Keratinocyte (primary cell): ENCODE measurements around the gene CMIP. TPM values are rescaled to one million over a fixed set of nuclear protein-coding genes. Genes with fewer than 3 reads are reported as not detected.

Experiments used
- DNase-seq: peaks from one replicate; pipeline ENCODE4 v3.0.0-alpha.2; 2011; ENCODE audit warnings: low read depth, missing footprints, low spot score
- FAIRE-seq: peaks from 2 replicates; lab custom pipeline; 2011; peaks lifted over from hg19 to GRCh38; lab: Jason Lieb, UNC
- H2AFZ ChIP-seq: 2 replicates; pipeline ENCODE4 v1.6.0; 2012; ENCODE audit warnings: low read length, control low read depth, inconsistent platforms; ENCODE audit not compliant: control insufficient read depth
- H3K27ac ChIP-seq: 2 replicates; pipeline ENCODE4 v1.5.1; 2011; ENCODE audit warnings: low read length; ENCODE audit not compliant: control insufficient read depth, insufficient read depth
- H3K27me3 ChIP-seq: 3 replicates; pipeline ENCODE4 v1.6.0; 2011; ENCODE audit warnings: low read length; ENCODE audit not compliant: control insufficient read depth, insufficient read depth; ENCODE audit errors: extremely low read depth
- H3K36me3 ChIP-seq, 2 experiments: 2 replicates in 1 of 2; 3 replicates in 1 of 2; pipeline ENCODE4 v1.5.1; 2011; ENCODE audit warnings: low read length in 2 of 2, mild to moderate bottlenecking in 1 of 2; ENCODE audit not compliant: control insufficient read depth in 2 of 2, insufficient read depth in 2 of 2; ENCODE audit errors: extremely low read depth in 1 of 2
- H3K4me1 ChIP-seq: 3 replicates; pipeline ENCODE4 v1.5.1; 2011; ENCODE audit warnings: low read length; ENCODE audit not compliant: control insufficient read depth, insufficient read depth; ENCODE audit errors: extremely low read depth
- H3K4me2 ChIP-seq: 3 replicates; pipeline ENCODE4 v1.6.0; 2011; ENCODE audit warnings: low read depth, low read length; ENCODE audit not compliant: control insufficient read depth, insufficient read depth; ENCODE audit errors: extremely low read depth
- H3K4me3 ChIP-seq, 3 experiments: fragments of 200-600 bp in 1 of 3; sonication (generic) in 1 of 3; 2 replicates in 2 of 3; 3 replicates in 1 of 3; pipeline ENCODE4 v1.5.1; 2011 to 2016; ENCODE audit warnings: low read length in 3 of 3, mild to moderate bottlenecking in 3 of 3, control low read depth in 2 of 3, inconsistent platforms in 1 of 3, low read depth in 1 of 3, mixed read lengths in 1 of 3, mixed run types in 1 of 3, moderate library complexity in 1 of 3; ENCODE audit not compliant: control insufficient read depth in 2 of 3, insufficient read depth in 2 of 3; ENCODE audit errors: extremely low read depth in 1 of 3
- H3K79me2 ChIP-seq: 2 replicates; pipeline ENCODE4 v1.6.0; 2012; ENCODE audit warnings: low read length; ENCODE audit not compliant: control insufficient read depth, insufficient read depth
- H3K9ac ChIP-seq: 3 replicates; pipeline ENCODE4 v1.6.0; 2011; ENCODE audit warnings: low read length; ENCODE audit not compliant: control insufficient read depth, insufficient read depth; ENCODE audit errors: extremely low read depth
- H3K9me1 ChIP-seq: 3 replicates; pipeline ENCODE4 v1.6.0; 2011; ENCODE audit warnings: low read length; ENCODE audit not compliant: control insufficient read depth, insufficient read depth; ENCODE audit errors: extremely low read depth
- H3K9me3 ChIP-seq: 2 replicates; pipeline ENCODE4 v1.5.1; 2012; ENCODE audit warnings: low read depth, low read length; ENCODE audit not compliant: control insufficient read depth
- H4K20me1 ChIP-seq: 3 replicates; pipeline ENCODE4 v1.6.0; 2011; ENCODE audit warnings: low read length; ENCODE audit not compliant: control insufficient read depth, insufficient read depth; ENCODE audit errors: extremely low read depth
- CTCF ChIP-seq, 3 experiments: IDR thresholded peaks in 1 of 3; conservative IDR thresholded peaks in 1 of 3; optimal IDR thresholded peaks in 1 of 3; 2 replicates in 2 of 3; 3 replicates in 1 of 3; pipeline versions ENCODE3 to v1.5.1; 2011; ENCODE audit warnings: low read length in 3 of 3, mild to moderate bottlenecking in 3 of 3, moderate library complexity in 2 of 3, control low read depth in 1 of 3, inconsistent platforms in 1 of 3; ENCODE audit not compliant: insufficient read depth in 2 of 3; ENCODE audit errors: extremely low read depth in 1 of 3
- EZH2 ChIP-seq: IDR thresholded peaks from one replicate; pipeline ENCODE4 v1.6.1; 2012; ENCODE audit warnings: inconsistent platforms, mild to moderate bottlenecking, low read length, moderate library complexity
- dilution Hi-C: fragments of 300-500 bp; cut with MboI; formaldehyde crosslinking; loops from one replicate; pipeline ENCODE4 v1.7.0; 2020; ENCODE audit warnings: low sequenced_read_pairs; ENCODE audit not compliant: extremely low pct_ligation_motif_present
- polyA plus RNA-seq, 5 experiments: library from polyadenylated mRNA; depleted of rRNA in 3 of 5; stranded (reverse) in 3 of 5; stranded (forward) in 1 of 5; unstranded in 1 of 5; fragments of >200 nt; gene quantifications; 1 replicate in 1 of 5; 2 replicates in 3 of 5; 3 replicates in 1 of 5; pipeline versions ENCODE4 v1.2.1 to v1.2.3, GENCODE V29; 2011 to 2012; ENCODE audit warnings: missing spikeins in 2 of 5, low read depth in 1 of 5, low replicate concordance in 1 of 5

Gene CMIP
- polyA plus RNA-seq, 1 donor (not counting 4 experiments of a cell fraction or from before 2014, with no cell fraction given), result 5.0 TPM

DNA sequence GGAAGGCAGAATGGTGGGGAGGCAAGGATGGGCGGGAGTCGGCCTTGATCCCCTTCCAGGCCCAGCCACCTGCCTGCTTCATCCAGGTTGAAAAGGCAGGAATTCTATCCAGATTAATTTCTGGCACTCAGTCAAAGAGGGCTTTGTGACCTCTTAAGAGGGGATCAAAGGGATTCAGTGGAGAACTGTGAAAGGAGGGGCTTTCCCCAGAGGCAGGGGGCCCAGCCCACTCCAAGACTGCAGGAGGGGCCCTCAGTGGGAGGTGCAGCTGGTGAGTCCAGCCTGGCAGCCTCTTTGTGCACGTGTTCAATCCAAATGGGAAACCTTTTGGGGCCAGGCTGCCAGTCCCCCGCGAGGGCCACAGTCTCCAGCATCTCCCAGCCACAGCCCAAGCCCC is 186.0 kb downstream of the CMIP start:
- DNase-seq, result no peak
- dilution Hi-C loops, result no loop called here
- Histone ChIP-seq H3K4me1 (peaks cover 23% of the 10 kb centered on the region), H3K27me3 (no peaks in the 10 kb centered on the region), H3K79me2 (peaks cover 41% of the 10 kb centered on the region), H2AFZ (no peak overlapping the region), H3K9me1 (peaks cover 5% of the 10 kb centered on the region), H3K9me3 (no peaks in the 10 kb centered on the region), H3K9ac (no peak overlapping the region), H3K27ac (no peak overlapping the region), H3K4me2 (no peak overlapping the region), H3K4me3 (no peak overlapping the region), H4K20me1 (peaks cover 23% of the 10 kb centered on the region), H3K36me3 (peaks cover 8 to 10% of the 10 kb centered on the region in 2 experiments)
- no peak for TF ChIP-seq CTCF (optimal IDR thresholded peaks at IDR 0.05 in 1 of 3, IDR thresholded peaks at IDR 0.05 in 1 of 3, conservative IDR thresholded peaks at IDR 0.05 in 1 of 3; ENCODE audit: extremely low read depth in 1 of 3, insufficient read depth in 2 of 3, low read length in 3 of 3)
- no peak for TF ChIP-seq EZH2
- FAIRE-seq, result no peak

DNA sequence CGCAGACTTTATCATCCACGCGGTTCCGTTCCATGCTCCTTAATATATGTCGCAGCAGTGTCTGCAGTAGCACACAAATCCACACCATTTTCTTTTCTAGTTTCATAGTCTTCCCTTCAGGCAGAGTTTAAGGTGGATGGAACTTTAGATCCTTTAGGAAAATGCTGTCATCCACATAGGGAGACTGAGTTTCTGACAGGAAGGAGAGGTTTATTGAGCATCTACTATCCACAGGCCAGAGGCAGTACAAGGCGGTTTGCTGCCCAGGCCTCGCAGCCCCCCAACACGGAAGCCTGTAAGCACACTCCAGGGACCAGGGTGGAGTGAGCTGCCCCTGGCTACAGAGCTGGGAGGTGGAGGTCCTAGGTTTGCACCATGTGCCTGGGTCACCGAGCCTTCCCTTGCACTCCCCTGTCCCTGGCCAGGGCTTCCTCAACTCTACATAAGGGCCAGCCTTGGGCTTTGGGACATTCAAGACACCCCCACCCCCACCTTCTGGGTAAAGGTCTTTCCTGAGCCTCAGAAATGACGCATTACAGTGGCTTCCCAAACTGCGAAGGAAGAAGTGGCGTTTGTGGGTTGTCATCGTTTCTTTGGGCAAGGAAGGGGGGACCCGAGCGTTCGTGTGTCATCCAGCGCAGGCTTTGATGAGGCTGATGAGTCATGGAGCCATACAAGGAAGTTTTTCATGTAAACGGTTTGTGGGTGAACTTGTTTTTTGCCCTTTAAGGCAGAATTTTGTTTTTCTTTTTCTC is 188.0 kb downstream of the CMIP start:
- no peaks in the 10 kb centered on the region for H3K9me3 ChIP-seq
- no peak overlapping the region for H3K9ac ChIP-seq
- peaks cover 26% of the 10 kb centered on the region for H4K20me1 ChIP-seq
- no peak overlapping the region for H3K4me3 ChIP-seq
- no peaks in the 10 kb centered on the region for H3K27me3 ChIP-seq
- peaks cover 34% of the 10 kb centered on the region for H3K79me2 ChIP-seq
- H3K27ac ChIP-seq, result no peak overlapping the region
- no peak overlapping the region for H3K4me2 ChIP-seq
- dilution Hi-C loops, result no loop called here
- H3K36me3 ChIP-seq, result peaks cover 8 to 10% of the 10 kb centered on the region in 2 experiments
- no peak overlapping the region for H2AFZ ChIP-seq
- H3K4me1 ChIP-seq, result peaks cover 13% of the 10 kb centered on the region
- TF ChIP-seq CTCF (optimal IDR thresholded peaks at IDR 0.05 in 1 of 3, IDR thresholded peaks at IDR 0.05 in 1 of 3, conservative IDR thresholded peaks at IDR 0.05 in 1 of 3; ENCODE audit: extremely low read depth in 1 of 3, insufficient read depth in 2 of 3, low read length in 3 of 3), result no peak
- no peak for FAIRE-seq
- H3K9me1 ChIP-seq, result peaks cover 7% of the 10 kb centered on the region
- DNase-seq, result no peak
